MCF 10A (cell line): Measurements from ENCODE around the gene THOC1. TPM values are rescaled to one million over a fixed set of nuclear protein-coding genes. Genes with fewer than 3 reads are reported as not detected.

Experiments used
- BruUV-seq: library from RNA; stranded (reverse); fragments of 400-500 nt; replicated peaks from 2 replicates; lab custom pipeline; 2021; lab: Mats Ljungman, UMichigan
- CTCF ChIA-PET: fragments of 300-600 bp; sonication (Branson Sonifier 250); formaldehyde crosslinking; extraction: SDS; loops from one replicate; lab custom pipeline; 2021; ENCODE audit warnings: antibody characterized with exemption, inconsistent platforms; lab: Yijun Ruan, JAX
- POLR2A ChIA-PET: fragments of 300-600, 350-650 bp; sonication (Branson Sonifier 250); formaldehyde crosslinking; extraction: SDS; loops from one replicate; lab custom pipeline; 2020; ENCODE audit warnings: antibody characterized with exemption, inconsistent platforms; lab: Yijun Ruan, JAX
- DNase-seq: peaks from one replicate; pipeline ENCODE4 v3.0.0-alpha.2; 2018; ENCODE audit not compliant: unreplicated experiment
- H3K27ac Mint-ChIP-seq: one replicate; pipeline ENCODE4 v1.8.0; 2022; ENCODE audit warnings: mild to moderate bottlenecking, low read depth, mixed read lengths; ENCODE audit not compliant: unreplicated experiment
- H3K27me3 Mint-ChIP-seq: one replicate; pipeline ENCODE4 v1.8.0; 2022; ENCODE audit warnings: mixed read lengths; ENCODE audit not compliant: insufficient read depth, unreplicated experiment
- H3K36me3 Mint-ChIP-seq: one replicate; pipeline ENCODE4 v1.8.0; 2022; ENCODE audit warnings: mild to moderate bottlenecking, moderate library complexity, mixed read lengths; ENCODE audit not compliant: insufficient read depth, unreplicated experiment
- H3K4me1 Mint-ChIP-seq: one replicate; pipeline ENCODE4 v1.8.0; 2022; ENCODE audit warnings: mixed read lengths; ENCODE audit not compliant: insufficient read depth, unreplicated experiment
- H3K4me3 Mint-ChIP-seq: one replicate; pipeline ENCODE4 v1.8.0; 2022; ENCODE audit warnings: mild to moderate bottlenecking, moderate library complexity, mixed read lengths; ENCODE audit not compliant: unreplicated experiment
- H3K9me3 Mint-ChIP-seq: one replicate; pipeline ENCODE4 v1.8.0; 2022; ENCODE audit warnings: mixed read lengths; ENCODE audit not compliant: unreplicated experiment
- CTCF ChIP-seq: fragments of 200-600 bp; IDR thresholded peaks from one replicate; pipeline ENCODE4 v1.8.0; 2022; ENCODE audit warnings: antibody characterized with exemption, mild to moderate bottlenecking; ENCODE audit not compliant: unreplicated experiment
- intact Hi-C: fragments of 100-400 bp; cut with micrococcal nuclease; formaldehyde crosslinking; loops from 2 replicates; pipeline ENCODE4 v1.14.1; 2022
- total RNA-seq: library from RNA; stranded (reverse); gene quantifications from 2 replicates; pipeline ENCODE4 v1.2.3, GENCODE V29; 2022

THOC1 gene
- total RNA-seq, 1 experiment from 2014 or later: 44.6 TPM

GRCh38 chr18:199214-199613, 68.6 kb downstream of the THOC1 start:
- no peak overlapping the region for H3K4me3 Mint-ChIP-seq
- peaks cover 69% of the 10 kb centered on the region for H3K36me3 Mint-ChIP-seq
- H3K27ac Mint-ChIP-seq: no peak overlapping the region
- CTCF ChIA-PET: interaction anchor here (0.6 to 1.0 kb wide), 2 partner anchors 9 to 16 kb away, joined by 3 read pairs; no protein-coding TSS in a partner anchor
- intact Hi-C loops: no loop called here
- no peaks in the 10 kb centered on the region for H3K9me3 Mint-ChIP-seq
- no peaks in the 10 kb centered on the region for H3K27me3 Mint-ChIP-seq
- POLR2A ChIA-PET: interaction anchor here (0.7 to 1.7 kb wide), 2 partner anchors 9 to 14 kb away, joined by 5 to 6 read pairs; no protein-coding TSS in a partner anchor
- DNase-seq: no peak
- no peaks in the 10 kb centered on the region for H3K4me1 Mint-ChIP-seq
- BruUV-seq: no TSS peak
- TF ChIP-seq CTCF: no peak

- Mint-ChIP-seq H3K4me3 (no peak overlapping the region), H3K9me3 (no peaks in the 10 kb centered on the region), H3K4me1 (no peaks in the 10 kb centered on the region), H3K36me3 (peaks cover 61% of the 10 kb centered on the region), H3K27me3 (no peaks in the 10 kb centered on the region), H3K27ac (no peak overlapping the region)
- CTCF ChIA-PET: interaction anchor here (0.9 to 1.0 kb wide), 2 partner anchors 12 to 50 kb away, joined by 4 read pairs; no protein-coding TSS in a partner anchor
- intact Hi-C loops: no loop called here
- POLR2A ChIA-PET: interaction anchor here (0.6 kb wide), 1 partner anchor 15 kb away, joined by 5 read pairs; no protein-coding TSS in a partner anchor
- no peak for DNase-seq
- no TSS peak for BruUV-seq
- no peak for TF ChIP-seq CTCF
These were observed 72.2 kb downstream of the THOC1 start for GRCh38 chr18:195651-196050.

DNA sequence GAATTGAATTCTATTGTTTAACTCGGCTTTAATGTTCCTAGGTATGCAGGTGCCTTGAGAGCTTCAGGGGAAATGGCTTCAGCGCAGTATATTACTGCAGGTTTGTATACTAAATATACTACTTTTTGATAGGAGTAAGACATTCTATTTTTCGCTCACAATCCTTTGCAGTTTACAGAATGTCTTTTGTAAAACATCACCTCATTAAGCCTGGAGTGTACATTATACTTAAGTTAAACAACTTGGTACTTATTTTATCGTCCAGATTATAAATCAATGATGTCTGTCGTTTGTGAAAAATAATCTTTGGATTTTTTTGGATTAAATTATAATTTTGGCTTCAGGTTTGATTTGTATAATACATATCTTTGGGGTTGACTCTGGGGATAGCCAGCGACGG, 75.0 kb downstream of the THOC1 start:
- no peak for DNase-seq
- Mint-ChIP-seq H3K27me3 (no peaks in the 10 kb centered on the region), H3K36me3 (peaks cover 59% of the 10 kb centered on the region), H3K4me3 (no peak overlapping the region), H3K4me1 (no peaks in the 10 kb centered on the region), H3K9me3 (no peaks in the 10 kb centered on the region), H3K27ac (no peak overlapping the region)
- no TSS peak for BruUV-seq
- intact Hi-C loops: no loop called here
- POLR2A ChIA-PET: no interaction called here
- TF ChIP-seq CTCF: no peak
- CTCF ChIA-PET: no interaction called here

DNA sequence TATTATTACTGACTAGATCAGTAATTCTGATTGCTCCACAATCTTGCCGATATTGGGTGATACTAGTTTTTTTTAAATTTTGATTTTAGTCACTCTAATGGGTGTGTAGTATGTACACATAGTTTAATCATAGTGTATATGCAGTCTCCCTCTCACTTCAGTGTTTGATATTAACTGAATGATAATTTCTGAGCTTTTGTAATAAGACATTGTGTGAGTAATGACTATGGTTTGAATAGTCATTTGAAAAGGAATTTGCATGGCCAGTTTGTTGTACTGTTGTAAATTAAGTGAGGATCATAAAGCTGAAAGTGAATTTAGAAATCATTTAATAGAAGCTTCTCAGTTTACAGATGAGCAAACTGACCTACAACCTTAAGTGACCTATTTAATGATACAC, 76.1 kb downstream of the THOC1 start:
- Mint-ChIP-seq H3K36me3 (peaks cover 49% of the 10 kb centered on the region), H3K27ac (no peak overlapping the region), H3K27me3 (no peaks in the 10 kb centered on the region), H3K4me1 (no peaks in the 10 kb centered on the region), H3K4me3 (no peak overlapping the region), H3K9me3 (no peaks in the 10 kb centered on the region)
- CTCF ChIA-PET: interaction anchor here (0.9 kb wide), 1 partner anchor 18 kb away, joined by 6 read pairs; no protein-coding TSS in a partner anchor
- intact Hi-C loops: no loop called here
- DNase-seq: no peak
- no TSS peak for BruUV-seq
- TF ChIP-seq CTCF: no peak
- POLR2A ChIA-PET: interaction anchor here (0.8 to 0.9 kb wide), 2 partner anchors 10 to 53 kb away, joined by 3 read pairs; no protein-coding TSS in a partner anchor
